Measurements from ENCODE around the gene RNF225. TPM values are rescaled to one million over a fixed set of nuclear protein-coding genes. Genes with fewer than 3 reads are reported as not detected.
A peak's percentile ranks its signal among the peaks of the same experiment; 100 is the strongest.

RNF225 gene
- total and polyA plus RNA-seq, 2 of the 13 experiments (the other 11 are each of a cell fraction or from before 2014, with no cell fraction given) = not detected

DNA sequence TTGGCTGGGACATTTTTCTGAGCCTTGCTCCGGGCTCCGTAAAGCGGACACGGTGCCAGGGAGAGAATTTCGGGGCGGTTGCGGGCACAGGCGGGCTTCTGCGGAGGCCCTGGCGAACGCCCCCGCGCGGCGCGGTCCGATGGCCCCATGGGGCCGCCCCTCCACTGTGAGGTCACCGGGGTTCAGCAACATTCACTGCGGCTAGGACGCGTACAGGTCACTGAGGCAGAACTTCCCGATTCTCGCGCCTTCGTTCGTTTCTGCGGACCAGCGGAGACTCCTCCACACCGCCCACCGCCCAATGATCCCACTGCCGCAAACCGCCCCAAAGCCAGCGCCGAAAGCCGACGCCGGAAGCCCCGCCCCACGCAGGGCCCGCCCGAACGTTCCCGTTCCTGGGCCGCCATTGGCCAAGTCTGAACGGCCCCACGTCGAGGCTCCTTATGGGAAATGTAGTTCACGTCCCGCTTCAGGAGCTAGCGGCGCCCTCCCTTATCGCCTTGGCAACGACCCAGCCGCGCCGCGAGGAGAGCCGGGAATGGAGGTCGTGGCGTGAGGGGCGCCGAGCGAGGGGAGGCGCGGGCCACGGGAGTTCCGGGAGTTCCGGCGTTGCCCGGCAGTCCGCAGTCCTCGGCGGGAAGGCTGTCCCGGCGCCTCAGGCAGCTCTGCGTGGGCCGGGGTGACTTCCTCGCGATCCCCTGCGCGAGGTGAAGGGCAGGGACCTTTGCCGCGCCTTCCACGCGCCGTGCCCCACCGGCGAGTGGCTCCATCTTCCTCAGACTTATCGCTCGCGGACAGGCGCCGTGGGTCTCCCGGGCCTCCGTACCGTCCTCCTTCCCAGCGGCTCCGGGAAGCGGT, 12.9 kb downstream of the RNF225 start, which contains the start of gene ZNF584 (continued):
- TF ChIP-seq ZNF775 (CRISPR knock-in tag; IDR thresholded peaks at IDR 0.05; ENCODE audit: borderline replicate concordance) = no peak
- no peak for TF ChIP-seq ZNF121 (CRISPR knock-in tag; IDR thresholded peaks at IDR 0.05)
- TF ChIP-seq HNRNPH1 (optimal IDR thresholded peaks at IDR 0.05; ENCODE audit: low read depth, low read length) = peak; percentile 87
- no peak for TF ChIP-seq ZNF570 (CRISPR knock-in tag; IDR thresholded peaks at IDR 0.05; ENCODE audit: borderline replicate concordance)
- TF ChIP-seq BCL6 (CRISPR knock-in tag; IDR thresholded peaks at IDR 0.05) = no peak
- no peak; the same call in 1 of the 2 replicates for TF ChIP-seq ZNF619 (CRISPR knock-in tag; IDR thresholded peaks at IDR 0.05)
- TF ChIP-seq ZGPAT (CRISPR knock-in tag; IDR thresholded peaks at IDR 0.05) = peak; percentile 13
- TF ChIP-seq, protein P1, sequence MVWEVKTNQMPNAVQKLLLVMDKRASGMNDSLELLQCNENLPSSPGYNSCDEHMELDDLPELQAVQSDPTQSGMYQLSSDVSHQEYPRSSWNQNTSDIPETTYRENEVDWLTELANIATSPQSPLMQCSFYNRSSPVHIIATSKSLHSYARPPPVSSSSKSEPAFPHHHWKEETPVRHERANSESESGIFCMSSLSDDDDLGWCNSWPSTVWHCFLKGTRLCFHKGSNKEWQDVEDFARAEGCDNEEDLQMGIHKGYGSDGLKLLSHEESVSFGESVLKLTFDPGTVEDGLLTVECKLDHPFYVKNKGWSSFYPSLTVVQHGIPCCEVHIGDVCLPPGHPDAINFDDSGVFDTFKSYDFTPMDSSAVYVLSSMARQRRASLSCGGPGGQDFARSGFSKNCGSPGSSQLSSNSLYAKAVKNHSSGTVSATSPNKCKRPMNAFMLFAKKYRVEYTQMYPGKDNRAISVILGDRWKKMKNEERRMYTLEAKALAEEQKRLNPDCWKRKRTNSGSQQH (CRISPR knock-in tag; IDR thresholded peaks at IDR 0.05; ENCODE audit: low read depth) = no peak
- TF ChIP-seq HES4 (CRISPR knock-in tag; IDR thresholded peaks at IDR 0.05; ENCODE audit: borderline replicate concordance) = peak; percentile 75; the same call in 1 of the 2 replicates
- TF ChIP-seq, protein P2, sequence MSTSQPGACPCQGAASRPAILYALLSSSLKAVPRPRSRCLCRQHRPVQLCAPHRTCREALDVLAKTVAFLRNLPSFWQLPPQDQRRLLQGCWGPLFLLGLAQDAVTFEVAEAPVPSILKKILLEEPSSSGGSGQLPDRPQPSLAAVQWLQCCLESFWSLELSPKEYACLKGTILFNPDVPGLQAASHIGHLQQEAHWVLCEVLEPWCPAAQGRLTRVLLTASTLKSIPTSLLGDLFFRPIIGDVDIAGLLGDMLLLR (CRISPR knock-in tag; IDR thresholded peaks at IDR 0.05) = peak; percentile 37; the same call in 1 of the 2 replicates
- no peak for TF ChIP-seq PHF5A (CRISPR knock-in tag; IDR thresholded peaks at IDR 0.05; ENCODE audit: low read depth, unreplicated experiment)
- TF ChIP-seq CHD4 (IDR thresholded peaks at IDR 0.05; ENCODE audit: borderline replicate concordance, low read length) = 0 out of 2 replicates have a peak, but pooled peaks have one; percentile 15
- no peak for TF ChIP-seq ZNF282 (IDR thresholded peaks at IDR 0.05; ENCODE audit: partially characterized antibody)
- no peak for TF ChIP-seq RORA (CRISPR knock-in tag; IDR thresholded peaks at IDR 0.05)
- TF ChIP-seq ZNF275 (CRISPR knock-in tag; IDR thresholded peaks at IDR 0.05; ENCODE audit: borderline replicate concordance) = peak; percentile 18; the same call in 1 of the 2 replicates
- no peak for TF ChIP-seq ZBTB1 (CRISPR knock-in tag; IDR thresholded peaks at IDR 0.05; ENCODE audit: borderline replicate concordance)
- no peak for TF ChIP-seq ZNF205 (CRISPR knock-in tag; IDR thresholded peaks at IDR 0.05)
- TF ChIP-seq, protein P3, sequence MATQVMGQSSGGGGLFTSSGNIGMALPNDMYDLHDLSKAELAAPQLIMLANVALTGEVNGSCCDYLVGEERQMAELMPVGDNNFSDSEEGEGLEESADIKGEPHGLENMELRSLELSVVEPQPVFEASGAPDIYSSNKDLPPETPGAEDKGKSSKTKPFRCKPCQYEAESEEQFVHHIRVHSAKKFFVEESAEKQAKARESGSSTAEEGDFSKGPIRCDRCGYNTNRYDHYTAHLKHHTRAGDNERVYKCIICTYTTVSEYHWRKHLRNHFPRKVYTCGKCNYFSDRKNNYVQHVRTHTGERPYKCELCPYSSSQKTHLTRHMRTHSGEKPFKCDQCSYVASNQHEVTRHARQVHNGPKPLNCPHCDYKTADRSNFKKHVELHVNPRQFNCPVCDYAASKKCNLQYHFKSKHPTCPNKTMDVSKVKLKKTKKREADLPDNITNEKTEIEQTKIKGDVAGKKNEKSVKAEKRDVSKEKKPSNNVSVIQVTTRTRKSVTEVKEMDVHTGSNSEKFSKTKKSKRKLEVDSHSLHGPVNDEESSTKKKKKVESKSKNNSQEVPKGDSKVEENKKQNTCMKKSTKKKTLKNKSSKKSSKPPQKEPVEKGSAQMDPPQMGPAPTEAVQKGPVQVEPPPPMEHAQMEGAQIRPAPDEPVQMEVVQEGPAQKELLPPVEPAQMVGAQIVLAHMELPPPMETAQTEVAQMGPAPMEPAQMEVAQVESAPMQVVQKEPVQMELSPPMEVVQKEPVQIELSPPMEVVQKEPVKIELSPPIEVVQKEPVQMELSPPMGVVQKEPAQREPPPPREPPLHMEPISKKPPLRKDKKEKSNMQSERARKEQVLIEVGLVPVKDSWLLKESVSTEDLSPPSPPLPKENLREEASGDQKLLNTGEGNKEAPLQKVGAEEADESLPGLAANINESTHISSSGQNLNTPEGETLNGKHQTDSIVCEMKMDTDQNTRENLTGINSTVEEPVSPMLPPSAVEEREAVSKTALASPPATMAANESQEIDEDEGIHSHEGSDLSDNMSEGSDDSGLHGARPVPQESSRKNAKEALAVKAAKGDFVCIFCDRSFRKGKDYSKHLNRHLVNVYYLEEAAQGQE (IDR thresholded peaks at IDR 0.05; ENCODE audit: borderline replicate concordance in 1 of 2, low read depth in 1 of 2, low read length in 2 of 2) = 0 out of 4 replicates have a peak, but pooled peaks of 1 of the 2 experiments have one; percentile 32
- TF ChIP-seq WIZ (CRISPR knock-in tag; IDR thresholded peaks at IDR 0.05) = peak; percentile 76; the same call in 1 of the 2 replicates
- peak; percentile 97 for TF ChIP-seq GABPB1 (CRISPR knock-in tag; IDR thresholded peaks at IDR 0.05)
